HCT116 (cell line): ENCODE results near the gene RTN4. TPM values are rescaled to one million over a fixed set of nuclear protein-coding genes. Genes with fewer than 3 reads are reported as not detected.

Experiments
- ATAC-seq: fragments of 200-7000 bp; cut with Tn5 transposase; 2 replicates; pipeline ENCODE4 v1.9.1; 2020; ENCODE audit warnings: mild to moderate bottlenecking, moderate library complexity
- BruUV-seq: library from RNA; stranded (reverse); fragments of 400-500 nt; replicated peaks from 2 replicates; lab custom pipeline; 2021; lab: Mats Ljungman, UMichigan
- CTCF ChIA-PET: fragments of 300-600 bp; sonication (Branson Sonifier 250); formaldehyde crosslinking; loops from one replicate; lab custom pipeline; 2021; ENCODE audit warnings: antibody characterized with exemption; lab: Charles Lee
- POLR2A ChIA-PET: fragments of 300-600, 350-600 bp; sonication (Branson Sonifier 250); formaldehyde crosslinking; loops from one replicate; lab custom pipeline; 2021; ENCODE audit warnings: antibody characterized with exemption; lab: Charles Lee
- RAD21 ChIA-PET, 2 experiments: fragments of 300-600 bp; sonication (Branson Sonifier 250); formaldehyde crosslinking; loops; one replicate each; lab custom pipeline; 2023; ENCODE audit warnings: low total read pairs in 2 of 2; ENCODE audit not compliant: uncharacterized antibody in 2 of 2, unreplicated experiment in 2 of 2, low non-redundant PET in 1 of 2; lab: Charles Lee
- DNase-seq: peaks from one replicate; pipeline ENCODE4 v3.0.0-alpha.2; 2010; ENCODE audit warnings: low read depth, low spot score
- H2AFZ ChIP-seq: fragments of 200-600 bp; shearing (Covaris generic), sonication (generic); 2 replicates; pipeline ENCODE4 v1.6.1; 2017; ENCODE audit warnings: low read depth, mixed run types, mixed read lengths, antibody characterized with exemption, low read length; ENCODE audit not compliant: poor library complexity, severe bottlenecking
- H3K27ac ChIP-seq: 2 replicates; pipeline ENCODE4 v1.5.1; 2012; ENCODE audit warnings: low read depth, low read length
- H3K27me3 ChIP-seq: fragments of 200-600 bp; sonication (generic); 2 replicates; pipeline ENCODE4 v1.6.1; 2016; ENCODE audit warnings: mixed run types, low read length, mixed read lengths; ENCODE audit not compliant: insufficient read depth
- H3K36me3 ChIP-seq, 2 experiments: fragments of 200-500 bp in 1 of 2; fragments of 200-600 bp in 1 of 2; sonication (Bioruptor generic) in 1 of 2; sonication (generic) in 1 of 2; 2 replicates each; pipeline versions ENCODE4 v1.5.1 to v1.6.1; 2014 to 2016; ENCODE audit warnings: low read length in 2 of 2, inconsistent platforms in 1 of 2, mixed read lengths in 1 of 2, mixed run types in 1 of 2; ENCODE audit not compliant: insufficient read depth in 2 of 2, control insufficient read depth in 1 of 2
- H3K4me1 ChIP-seq, 2 experiments: fragments of 200-600 bp in 1 of 2; sonication (generic) in 1 of 2; 2 replicates each; pipeline versions ENCODE4 v1.5.1 to v1.6.1; 2012 to 2017; ENCODE audit warnings: low read length in 2 of 2, inconsistent platforms in 1 of 2, mild to moderate bottlenecking in 1 of 2, mixed read lengths in 1 of 2, mixed run types in 1 of 2, moderate library complexity in 1 of 2; ENCODE audit not compliant: insufficient read depth in 2 of 2, control insufficient read depth in 1 of 2
- H3K4me2 ChIP-seq: fragments of 200-600 bp; sonication (generic); 2 replicates; pipeline ENCODE4 v1.6.1; 2017; ENCODE audit warnings: mixed run types, low read length, mixed read lengths
- H3K4me3 ChIP-seq, 2 experiments: fragments of 200-600 bp in 1 of 2; sonication (generic) in 1 of 2; replicated peaks in 1 of 2; 2 replicates each; pipeline ENCODE4 v1.5.1; 2011 to 2016; ENCODE audit warnings: low read length in 2 of 2, control low read depth in 1 of 2, low read depth in 1 of 2, mild to moderate bottlenecking in 1 of 2, mixed read lengths in 1 of 2, mixed run types in 1 of 2
- H3K79me2 ChIP-seq: fragments of 200-600 bp; sonication (generic); 2 replicates; pipeline ENCODE4 v1.6.1; 2017; ENCODE audit warnings: mild to moderate bottlenecking, mixed run types, low read length, moderate library complexity, mixed read lengths; ENCODE audit not compliant: insufficient read depth
- H3K9ac ChIP-seq: fragments of 200-600 bp; sonication (generic); 2 replicates; pipeline ENCODE4 v1.6.1; 2016; ENCODE audit warnings: low read length, mixed read lengths
- H3K9me2 ChIP-seq: fragments of 200-600 bp; sonication (generic), shearing (Covaris generic); 2 replicates; pipeline ENCODE4 v1.6.1; 2017; ENCODE audit warnings: mixed run types, mild to moderate bottlenecking, moderate library complexity; ENCODE audit not compliant: insufficient read depth
- H3K9me3 ChIP-seq, 2 experiments: fragments of 200-500 bp in 1 of 2; fragments of 200-600 bp in 1 of 2; sonication (Bioruptor generic) in 1 of 2; sonication (generic) in 1 of 2; 2 replicates each; pipeline ENCODE4 v1.6.1; 2014 to 2017; ENCODE audit warnings: low read length in 2 of 2, mixed read lengths in 2 of 2, inconsistent platforms in 1 of 2, low read depth in 1 of 2, mild to moderate bottlenecking in 1 of 2, mixed run types in 1 of 2, moderate library complexity in 1 of 2; ENCODE audit not compliant: control insufficient read depth in 1 of 2, insufficient read depth in 1 of 2
- H4K20me1 ChIP-seq: fragments of 200-600 bp; sonication (generic), shearing (Covaris generic); 2 replicates; pipeline ENCODE4 v1.6.1; 2017; ENCODE audit warnings: mixed run types, mild to moderate bottlenecking, moderate library complexity; ENCODE audit not compliant: insufficient read depth
- ATF3 ChIP-seq: IDR thresholded peaks from 2 replicates; pipeline ENCODE4 v1.6.1; 2012
- CTCF ChIP-seq, 3 experiments: fragments of 200-600 bp in 1 of 3; sonication (generic) in 1 of 3; IDR thresholded peaks in 2 of 3; conservative IDR thresholded peaks in 1 of 3; 2 replicates each; pipeline ENCODE4 v1.5.1; 2012 to 2017; ENCODE audit warnings: low read depth in 2 of 3, low read length in 2 of 3, antibody characterized with exemption in 1 of 3, borderline replicate concordance in 1 of 3, control low read depth in 1 of 3, mild to moderate bottlenecking in 1 of 3, mixed read lengths in 1 of 3, mixed run types in 1 of 3, moderate library complexity in 1 of 3; ENCODE audit not compliant: insufficient read depth in 1 of 3
- ELF1 ChIP-seq: IDR thresholded peaks from 2 replicates; pipeline ENCODE4 v1.6.1; 2012; ENCODE audit warnings: low read depth, borderline replicate concordance
- EZH2phosphoT487 ChIP-seq: fragments of 200-600 bp; IDR thresholded peaks from 2 replicates; pipeline ENCODE4 v1.6.1; 2018; ENCODE audit warnings: antibody characterized with exemption, borderline replicate concordance
- MAX ChIP-seq: IDR thresholded peaks from 2 replicates; pipeline ENCODE4 v1.6.1; 2012
- POLR2A ChIP-seq: IDR thresholded peaks from 2 replicates; pipeline ENCODE4 v1.7.0; 2011; ENCODE audit warnings: borderline replicate concordance; ENCODE audit not compliant: insufficient read depth, insufficient read length; ENCODE audit errors: extremely low read depth
- POLR2AphosphoS5 ChIP-seq: IDR thresholded peaks from 2 replicates; pipeline ENCODE4 v1.6.1; 2011; ENCODE audit warnings: mild to moderate bottlenecking, low read depth, low read length, moderate library complexity
- RAD21 ChIP-seq: IDR thresholded peaks from 2 replicates; pipeline ENCODE4 v1.6.1; 2012; ENCODE audit warnings: low read depth, mild to moderate bottlenecking
- SIN3A ChIP-seq: IDR thresholded peaks from 2 replicates; pipeline ENCODE4 v1.6.1; 2012; ENCODE audit warnings: low read depth
- SP1 ChIP-seq: IDR thresholded peaks from 2 replicates; pipeline ENCODE4 v1.6.1; 2012; ENCODE audit warnings: low read depth
- TCF7L2 ChIP-seq: IDR thresholded peaks from 2 replicates; pipeline ENCODE4 v1.7.0; 2011; ENCODE audit warnings: borderline replicate concordance, inconsistent platforms; ENCODE audit not compliant: insufficient read depth, insufficient read length; ENCODE audit errors: extremely low read depth
- YY1 ChIP-seq: IDR thresholded peaks from 2 replicates; pipeline ENCODE4 v1.6.1; 2011; ENCODE audit warnings: low read length, low read depth, moderate library complexity, mild to moderate bottlenecking; ENCODE audit not compliant: insufficient replicate concordance; ENCODE audit errors: extremely low read depth
- ZBTB33 ChIP-seq: IDR thresholded peaks from 2 replicates; pipeline ENCODE4 v1.6.1; 2011; ENCODE audit warnings: mild to moderate bottlenecking, low read length, moderate library complexity; ENCODE audit not compliant: insufficient replicate concordance; ENCODE audit errors: extremely low read depth
- ZFX ChIP-seq: fragments of 450-650 bp; IDR thresholded peaks from 2 replicates; pipeline ENCODE4 v1.6.1; 2017
- intact Hi-C: fragments of 100-400 bp; cut with micrococcal nuclease; formaldehyde crosslinking; loops from 2 replicates; pipeline ENCODE4 v1.10.0; 2022
- total RNA-seq: library from RNA; stranded (reverse); gene quantifications from one replicate; pipeline ENCODE4 v1.2.1, GENCODE V29; 2021; ENCODE audit not compliant: unreplicated experiment

The RTN4 gene
- total RNA-seq, 1 experiment from 2014 or later = 221 TPM

GRCh38 chr2:54962511-54962910 is 87.7 kb downstream of the RTN4 start:
- H3K4me1 ChIP-seq = peaks cover 0 to 5% of the 10 kb centered on the region in 2 experiments; a peak in 1 of 4 replicates
- no peaks in the 10 kb centered on the region for H4K20me1 ChIP-seq
- ATAC-seq (no peak), DNase-seq (no peak)
- H3K27me3 ChIP-seq = no peaks in the 10 kb centered on the region
- H3K36me3 ChIP-seq = 0 out of 4 replicates have a peak, but pooled peaks cover 0 to 3% of the 10 kb centered on the region in 2 experiments
- no peaks in the 10 kb centered on the region for H3K9me3 ChIP-seq
- no peak overlapping the region for H3K4me2 ChIP-seq
- BruUV-seq = no TSS peak
- H3K9ac ChIP-seq = no peak overlapping the region
- ChIA-PET RAD21 (no interaction called here), POLR2A (no interaction called here), CTCF (no interaction called here)
- no peak overlapping the region for H2AFZ ChIP-seq
- H3K79me2 ChIP-seq = no peaks in the 10 kb centered on the region
- TF ChIP-seq ZFX (no peak), ATF3 (no peak), CTCF (IDR thresholded peaks at IDR 0.05 in 2 of 3, conservative IDR thresholded peaks at IDR 0.05 in 1 of 3; ENCODE audit: borderline replicate concordance in 1 of 3, insufficient read depth in 1 of 3, low read depth in 2 of 3, low read length in 2 of 3) (no peak), SP1 (no peak), ELF1 (no peak), EZH2phosphoT487 (no peak), YY1 (no peak), RAD21 (no peak), SIN3A (no peak), TCF7L2 (no peak), ZBTB33 (no peak), MAX (no peak), POLR2A (no peak), POLR2AphosphoS5 (no peak)
- intact Hi-C loops = no loop called here
- no peaks in the 10 kb centered on the region for H3K9me2 ChIP-seq
- H3K4me3 ChIP-seq = no peak overlapping the region
- no peak overlapping the region for H3K27ac ChIP-seq
